Uterus (tissue), 4 donors: ENCODE data around the gene ECI1. TPM values are rescaled to one million over a fixed set of nuclear protein-coding genes. Genes with fewer than 3 reads are reported as not detected.

Experiments
- DNase-seq, 2 donors: peaks; one replicate each; pipeline ENCODE4 v3.0.0-alpha.2; 2019 to 2020
- H3K27ac ChIP-seq, 2 donors: fragments of 200-600 bp; sonication (generic); 1 replicate in 1 of 2; 2 replicates in 1 of 2; pipeline ENCODE4 v1.5.1; 2016 to 2018
- H3K27me3 ChIP-seq, 2 donors: fragments of 200-600 bp; sonication (generic); one replicate each; pipeline ENCODE4 v1.5.1; 2018 to 2019; ENCODE audit warnings: control low read depth in 1 of 2
- H3K36me3 ChIP-seq, 2 donors: fragments of 200-600 bp; sonication (generic); one replicate each; pipeline ENCODE4 v1.5.1; 2019; ENCODE audit warnings: control low read depth in 1 of 2
- H3K4me1 ChIP-seq, 2 donors: fragments of 200-600 bp; sonication (generic); one replicate each; pipeline ENCODE4 v1.5.1; 2018 to 2019; ENCODE audit warnings: control low read depth in 1 of 2
- H3K4me3 ChIP-seq, 2 donors: fragments of 200-600 bp; sonication (generic); 1 replicate in 1 of 2; 2 replicates in 1 of 2; pipeline ENCODE4 v1.5.1; 2018 to 2019; ENCODE audit warnings: mild to moderate bottlenecking in 1 of 2
- H3K9me3 ChIP-seq, 2 donors: fragments of 200-600 bp; sonication (generic); one replicate each; pipeline ENCODE4 v1.5.1; 2019; ENCODE audit warnings: control low read depth in 1 of 2
- CTCF ChIP-seq, 4 experiments: fragments of 200-600 bp in 2 of 4; fragments of 450-650 bp in 2 of 4; sonication (generic) in 2 of 4; IDR thresholded peaks; one replicate each; pipeline ENCODE4 v1.5.1; 2016 to 2019; ENCODE audit warnings: antibody characterized with exemption in 4 of 4, mild to moderate bottlenecking in 2 of 4, moderate library complexity in 1 of 4
- POLR2A ChIP-seq, 2 donors: fragments of 450-650 bp; IDR thresholded peaks; one replicate each; pipeline ENCODE4 v1.6.1; 2016; ENCODE audit warnings: antibody characterized with exemption in 2 of 2, mild to moderate bottlenecking in 1 of 2, moderate library complexity in 1 of 2
- intact Hi-C: fragments of 100-400 bp; cut with DNase I; formaldehyde crosslinking; loops from one replicate; pipeline ENCODE4 v1.15.1; 2023; ENCODE audit warnings: low total_unique reads
- total RNA-seq, 4 donors: library from RNA; depleted of rRNA in 3 of 4; stranded (reverse); fragments of >200 nt in 3 of 4; gene quantifications; one replicate each; pipeline versions ENCODE4 v1.1.0 to v1.2.4, GENCODE V29; 2014 to 2023
- donor health status: DM: yes; HTN: yes; CAD: no.

The ECI1 gene
- total RNA-seq, 4 donors from 2014 or later = 4.9 to 89.1 (median 40.1) TPM

- H3K27ac ChIP-seq = no peak overlapping the region
- H3K9me3 ChIP-seq = no peaks in the 10 kb centered on the region
- no peak for DNase-seq
- H3K36me3 ChIP-seq = no peaks in the 10 kb centered on the region
- TF ChIP-seq CTCF (IDR thresholded peaks at IDR 0.05) (no peak), POLR2A (IDR thresholded peaks at IDR 0.05) (no peak)
- H3K27me3 ChIP-seq = no peaks in the 10 kb centered on the region
- H3K4me1 ChIP-seq = no peaks in the 10 kb centered on the region
- intact Hi-C loops = no loop called here
- H3K4me3 ChIP-seq = no peak overlapping the region
Observed at GRCh38 chr16:2288726-2289125, 37.3 kb upstream of the ECI1 start.

- intact Hi-C loops = no loop called here
- no peak overlapping the region for H3K27ac ChIP-seq
- no peak for DNase-seq
- H3K4me1 ChIP-seq = no peaks in the 10 kb centered on the region
- TF ChIP-seq CTCF (IDR thresholded peaks at IDR 0.05) (no peak), POLR2A (IDR thresholded peaks at IDR 0.05) (no peak)
- H3K36me3 ChIP-seq = no peaks in the 10 kb centered on the region
- H3K9me3 ChIP-seq = no peaks in the 10 kb centered on the region
- H3K27me3 ChIP-seq = no peaks in the 10 kb centered on the region
- H3K4me3 ChIP-seq = no peak overlapping the region
Observed at GRCh38 chr16:2287916-2288547, 36.6 kb upstream of the ECI1 start.

- TF ChIP-seq POLR2A (IDR thresholded peaks at IDR 0.05) (no peak), CTCF (IDR thresholded peaks at IDR 0.05) (no peak)
- Histone ChIP-seq H3K36me3 (no peaks in the 10 kb centered on the region), H3K27me3 (no peaks in the 10 kb centered on the region), H3K4me1 (no peaks in the 10 kb centered on the region), H3K27ac (no peak overlapping the region), H3K9me3 (no peaks in the 10 kb centered on the region), H3K4me3 (no peak overlapping the region)
- DNase-seq = no peak
- intact Hi-C loops = no loop called here
Observed at GRCh38 chr16:2286550-2286949, 35.2 kb upstream of the ECI1 start.

- no peak for DNase-seq
- H3K4me1 ChIP-seq = no peaks in the 10 kb centered on the region
- TF ChIP-seq CTCF (IDR thresholded peaks at IDR 0.05) (no peak), POLR2A (IDR thresholded peaks at IDR 0.05) (no peak)
- no peak overlapping the region for H3K4me3 ChIP-seq
- H3K27me3 ChIP-seq = no peaks in the 10 kb centered on the region
- H3K27ac ChIP-seq = no peak overlapping the region
- H3K36me3 ChIP-seq = no peaks in the 10 kb centered on the region
- intact Hi-C loops = no loop called here
- no peaks in the 10 kb centered on the region for H3K9me3 ChIP-seq
Observed at GRCh38 chr16:2285731-2286191, 34.4 kb upstream of the ECI1 start.

GRCh38 chr16:2284797-2285576 is 33.6 kb upstream of the ECI1 start:
- H3K4me3 ChIP-seq = no peak overlapping the region
- intact Hi-C loops = no loop called here
- no peaks in the 10 kb centered on the region for H3K36me3 ChIP-seq
- no peaks in the 10 kb centered on the region for H3K9me3 ChIP-seq
- no peaks in the 10 kb centered on the region for H3K27me3 ChIP-seq
- H3K4me1 ChIP-seq = no peaks in the 10 kb centered on the region
- no peak for DNase-seq
- no peak for TF ChIP-seq POLR2A (IDR thresholded peaks at IDR 0.05)
- no peak for TF ChIP-seq CTCF (IDR thresholded peaks at IDR 0.05)
- H3K27ac ChIP-seq = no peak overlapping the region
